K562 (cell line): ENCODE measurements around the gene DPT. TPM values are rescaled to one million over a fixed set of nuclear protein-coding genes. Genes with fewer than 3 reads are reported as not detected.

Experiments used
- ATAC-seq: fragments of 200-7000 bp; cut with Tn5 transposase; 3 replicates; pipeline ENCODE4 v1.9.1; 2020; ENCODE audit warnings: moderate library complexity
- BruUV-seq: library from RNA; stranded (reverse); fragments of 400-500 nt; replicated peaks from 2 replicates; lab custom pipeline; 2021; lab: Mats Ljungman, UMichigan
- CTCF ChIA-PET: fragments of 300-600 bp; formaldehyde crosslinking; extraction: SDS; loops from one replicate; lab custom pipeline; 2021; ENCODE audit warnings: low intra/inter-chr PET ratio; lab: Yijun Ruan, JAX
- POLR2A ChIA-PET: fragments of 300-600, 350-650 bp; sonication (Branson Sonifier 250); formaldehyde crosslinking; extraction: SDS; loops from one replicate; lab custom pipeline; 2021; ENCODE audit warnings: antibody characterized with exemption, inconsistent platforms; lab: Yijun Ruan, JAX
- DNase-seq, 4 experiments: peaks; one replicate each; pipeline versions ENCODE4 v3.0.0 to v3.0.0-alpha.2; 2011 to 2018; ENCODE audit warnings: low spot score in 3 of 4, mixed read lengths in 3 of 4; ENCODE audit errors: extremely low read depth in 1 of 4
- FAIRE-seq: peaks from 2 replicates; lab custom pipeline; 2011; peaks lifted over from hg19 to GRCh38; lab: Jason Lieb, UNC
- H2AFZ ChIP-seq: 2 replicates; pipeline ENCODE4 v1.6.0; 2011; ENCODE audit warnings: low read depth, low read length, control low read depth, inconsistent platforms
- H3K27ac ChIP-seq: fragments of 200-600 bp; 3 replicates; pipeline ENCODE4 v1.8.0; 2011; ENCODE audit warnings: low read depth, mild to moderate bottlenecking, control low read depth, inconsistent platforms, low read length, moderate library complexity, mixed read lengths; ENCODE audit errors: extremely low read depth
- H3K27me3 ChIP-seq, 2 experiments: fragments of 300-600 bp in 1 of 2; 2 replicates in 1 of 2; 3 replicates in 1 of 2; pipeline versions ENCODE4 v1.6.0 to v1.8.0; 2011; ENCODE audit warnings: inconsistent platforms in 2 of 2, low read length in 2 of 2, mild to moderate bottlenecking in 1 of 2, mixed read lengths in 1 of 2, moderate library complexity in 1 of 2; ENCODE audit not compliant: control insufficient read depth in 2 of 2, insufficient read depth in 2 of 2
- H3K36me3 ChIP-seq: fragments of 300-600 bp; 3 replicates; pipeline ENCODE4 v1.8.0; 2011; ENCODE audit warnings: mild to moderate bottlenecking, low read length, inconsistent platforms; ENCODE audit not compliant: control insufficient read depth, insufficient read depth
- H3K4me1 ChIP-seq, 2 experiments: fragments of 200-600 bp in 1 of 2; replicated peaks in 1 of 2; 2 replicates in 1 of 2; 3 replicates in 1 of 2; pipeline versions ENCODE4 v1.5.1 to v1.8.0; 2011; ENCODE audit warnings: inconsistent platforms in 2 of 2, low read length in 2 of 2, mild to moderate bottlenecking in 1 of 2, mixed read lengths in 1 of 2, moderate library complexity in 1 of 2; ENCODE audit not compliant: control insufficient read depth in 2 of 2, insufficient read depth in 2 of 2
- H3K4me2 ChIP-seq: 2 replicates; pipeline ENCODE4 v1.6.1; 2011; ENCODE audit warnings: low read length, control low read depth, inconsistent platforms, mixed read lengths; ENCODE audit not compliant: insufficient read depth
- H3K4me3 ChIP-seq: fragments of 200-600 bp; sonication (generic), shearing (Covaris generic); 2 replicates; pipeline ENCODE4 v1.5.1; 2016; ENCODE audit warnings: control low read depth, inconsistent platforms
- H3K79me2 ChIP-seq: fragments of 200-600 bp; 3 replicates; pipeline ENCODE4 v1.8.0; 2011; ENCODE audit warnings: low read length, inconsistent platforms; ENCODE audit not compliant: control insufficient read depth, insufficient read depth
- H3K9ac ChIP-seq, 2 experiments: 2 replicates each; pipeline versions ENCODE4 v1.6.0 to v1.6.1; 2011; ENCODE audit warnings: low read depth in 2 of 2, low read length in 2 of 2, control low read depth in 1 of 2, inconsistent platforms in 1 of 2, mild to moderate bottlenecking in 1 of 2, mixed read lengths in 1 of 2; ENCODE audit not compliant: insufficient read depth in 1 of 2
- H3K9me1 ChIP-seq: one replicate; pipeline ENCODE4 v1.6.0; 2011; ENCODE audit warnings: inconsistent platforms, mild to moderate bottlenecking, low read length, moderate library complexity; ENCODE audit not compliant: control insufficient read depth, insufficient read depth
- H3K9me3 ChIP-seq: replicated peaks from 2 replicates; pipeline ENCODE4 v1.5.1; 2011; ENCODE audit warnings: low read depth, low read length, inconsistent platforms; ENCODE audit not compliant: control insufficient read depth, insufficient read depth
- H4K20me1 ChIP-seq: replicated peaks from 2 replicates; pipeline ENCODE4 v1.6.1; 2011; ENCODE audit warnings: low read length, inconsistent platforms, mixed read lengths; ENCODE audit not compliant: control insufficient read depth, insufficient read depth
- CBFA2T2 ChIP-seq: fragments of 450-650 bp; conservative IDR thresholded peaks from 2 replicates; pipeline ENCODE4 v1.6.1; 2017; ENCODE audit warnings: mild to moderate bottlenecking
- CHD4 ChIP-seq: fragments of 200-600 bp; sonication (generic); IDR thresholded peaks from 3 replicates; pipeline ENCODE4 v1.6.1; 2012; ENCODE audit warnings: low read depth, mild to moderate bottlenecking, mixed read lengths, low read length, inconsistent platforms; ENCODE audit not compliant: insufficient read depth, insufficient replicate concordance, poor library complexity, severe bottlenecking
- ETV1 ChIP-seq: fragments of 450-650 bp; conservative IDR thresholded peaks from 2 replicates; pipeline ENCODE4 v1.6.1; 2016; ENCODE audit warnings: missing genetic modification characterization, control low read depth, low read depth, missing compliant biosample characterization
- POLR2G ChIP-seq: fragments of 200-400 bp; formaldehyde crosslinking; IDR thresholded peaks from 2 replicates; pipeline ENCODE4 v1.6.1; 2017; ENCODE audit warnings: low read depth, mild to moderate bottlenecking, antibody characterized with exemption, low read length, moderate library complexity
- RAD21 ChIP-seq, 2 experiments: fragments of 250-450 bp in 1 of 2; fragments of 450-650 bp in 1 of 2; sonication (Bioruptor Pico) in 1 of 2; formaldehyde crosslinking in 1 of 2; IDR thresholded peaks in 1 of 2; conservative IDR thresholded peaks in 1 of 2; 2 replicates each; pipeline versions ENCODE4 v1.4.0 to v1.8.0; 2020 to 2022; ENCODE audit warnings: mild to moderate bottlenecking in 2 of 2, moderate library complexity in 1 of 2
- RBM14 ChIP-seq: fragments of 200-400 bp; formaldehyde crosslinking; IDR thresholded peaks from 2 replicates; pipeline ENCODE4 v1.6.1; 2018; ENCODE audit warnings: low read depth, mild to moderate bottlenecking, low read length, moderate library complexity, borderline replicate concordance; ENCODE audit not compliant: insufficient read depth
- RBM34 ChIP-seq: fragments of 200-400 bp; formaldehyde crosslinking; IDR thresholded peaks from 2 replicates; pipeline ENCODE4 v1.6.1; 2018; ENCODE audit warnings: low read length, borderline replicate concordance; ENCODE audit not compliant: insufficient read depth
- SMARCA4 ChIP-seq: fragments of 450-650 bp; IDR thresholded peaks from 2 replicates; pipeline ENCODE4 v1.6.1; 2016
- SRSF7 ChIP-seq: fragments of 200-400 bp; formaldehyde crosslinking; optimal IDR thresholded peaks from 2 replicates; pipeline ENCODE3; 2017; ENCODE audit warnings: mild to moderate bottlenecking, low read depth, low read length
- TGIF2 ChIP-seq: sonication (generic); formaldehyde crosslinking; IDR thresholded peaks from 2 replicates; pipeline ENCODE4 v1.8.1; 2022; ENCODE audit warnings: mild to moderate bottlenecking, missing genetic modification reagents, moderate library complexity
- WHSC1 ChIP-seq: IDR thresholded peaks from one replicate; pipeline ENCODE4 v1.6.1; 2012; ENCODE audit warnings: low read length, control low read depth, inconsistent platforms
- ZNF668 ChIP-seq: fragments of 250-450 bp; sonication (Bioruptor Pico); IDR thresholded peaks from 2 replicates; pipeline ENCODE4 v1.8.0; 2022; ENCODE audit warnings: mild to moderate bottlenecking, inconsistent platforms
- ZNF717 ChIP-seq: fragments of 250-450 bp; sonication (Bioruptor Pico); IDR thresholded peaks from 2 replicates; pipeline ENCODE4 v1.5.0; 2021
- ZNF76 ChIP-seq: fragments of 250-450 bp; sonication (Bioruptor Pico); IDR thresholded peaks from 2 replicates; pipeline ENCODE4 v1.4.0; 2020; ENCODE audit warnings: mild to moderate bottlenecking, moderate library complexity, borderline replicate concordance
- WGBS: fragments of 100-300 bp; shearing (Covaris generic); methylation state at CpG from one replicate; pipeline ENCODE4 v1.1.6; 2016; ENCODE audit warnings: low coverage, mixed read lengths; ENCODE audit not compliant: insufficient coverage; ENCODE audit errors: missing lambda C conversion rate; 5-methylcytosine and 5-hydroxymethylcytosine counted together
- in situ Hi-C: fragments of 300-500 bp; cut with MboI; formaldehyde crosslinking; loops from 4 replicates; pipeline ENCODE4 v1.15.0; 2018; ENCODE audit warnings: inconsistent platforms, mixed read lengths
- intact Hi-C: fragments of 100-400 bp; cut with micrococcal nuclease; formaldehyde crosslinking; loops from 2 replicates; pipeline ENCODE4 v1.14.2; 2022
- polyA plus RNA-seq, 8 experiments: library from polyadenylated mRNA; depleted of rRNA in 4 of 8; stranded (reverse) in 5 of 8; unstranded in 3 of 8; fragments of >200 nt; fragmentation: Nextera tagmentation in 2 of 8; fragmentation: Illumina TruSeq in 1 of 8; extraction: Ambion mirVana in 2 of 8; extraction: Trizol in 1 of 8; gene quantifications; 2 replicates each; pipeline versions ENCODE4 v1.2.1 to v1.2.3, GENCODE V29; 2011 to 2014; ENCODE audit warnings: inconsistent platforms in 1 of 8, missing spikeins in 1 of 8
- total RNA-seq, 7 experiments: library from RNA; depleted of rRNA in 6 of 7; stranded (reverse); fragments of >200 nt in 6 of 7; fragmentation: Illumina TruSeq in 2 of 7; extraction: Trizol in 2 of 7; gene quantifications; 2 replicates each; pipeline versions ENCODE4 v1.2.1 to v1.2.3, GENCODE V29; 2011 to 2021; ENCODE audit warnings: low replicate concordance in 1 of 7
- TF ChIP-seq, protein P1 (sequence below): fragments of 150-350 bp; IDR thresholded peaks from 2 replicates; pipeline ENCODE4 v1.6.1; 2014; ENCODE audit warnings: low read depth, mild to moderate bottlenecking, low read length, borderline replicate concordance
- TF ChIP-seq, protein P2 (sequence below): IDR thresholded peaks from 3 replicates; pipeline ENCODE4 v1.6.1; 2011; ENCODE audit warnings: borderline replicate concordance, mild to moderate bottlenecking, moderate library complexity; ENCODE audit not compliant: insufficient read length; ENCODE audit errors: extremely low read depth

DPT gene
- total and polyA plus RNA-seq, 9 of the 15 experiments (the other 6 are each of a cell fraction or from before 2014, with no cell fraction given): not detected

DNA sequence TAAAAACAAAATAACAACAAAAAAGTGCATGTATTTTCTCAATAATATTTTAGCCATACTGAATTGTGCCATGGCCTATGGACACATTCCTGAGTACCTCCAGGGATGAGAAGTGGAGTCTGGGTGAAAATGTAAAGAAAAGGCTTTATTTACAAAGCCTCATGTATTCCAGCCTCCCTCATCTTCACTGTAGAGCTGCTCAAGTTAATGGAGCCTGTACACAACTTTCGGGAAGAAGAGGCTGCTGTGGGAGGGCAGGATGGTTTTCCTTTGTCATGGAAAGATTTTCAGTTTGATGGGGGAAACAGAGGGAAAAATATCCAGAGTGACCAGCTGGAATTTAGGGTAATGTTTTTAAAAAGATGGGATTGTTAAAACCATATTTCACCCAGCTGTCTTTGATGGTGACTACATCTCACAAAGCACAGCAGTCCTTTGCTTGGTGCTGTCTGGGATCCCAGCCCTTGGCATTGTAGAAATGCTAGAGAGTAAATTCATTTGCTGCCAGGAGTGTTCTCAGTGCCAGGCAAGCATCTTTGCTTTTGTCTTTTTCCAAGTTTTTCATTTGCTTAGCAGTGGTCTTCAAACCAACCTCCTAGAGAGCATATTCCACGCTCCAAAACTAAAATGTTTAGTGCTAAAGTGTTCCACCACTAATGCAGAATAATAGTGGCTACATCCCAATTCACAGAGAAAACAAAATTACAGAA is 54.9 kb downstream of the DPT start:
- no peaks in the 10 kb centered on the region for H3K4me1 ChIP-seq
- ChIA-PET POLR2A (no interaction called here), CTCF (no interaction called here)
- BruUV-seq: no TSS peak
- DNase-seq (no peak), FAIRE-seq (no peak), ATAC-seq (no peak)
- in situ Hi-C loops: no loop called here
- H3K4me2 ChIP-seq: no peak overlapping the region
- H3K27ac ChIP-seq: no peak overlapping the region
- H2AFZ ChIP-seq: no peak overlapping the region
- no peaks in the 10 kb centered on the region for H3K9me3 ChIP-seq
- H3K9ac ChIP-seq: no peak overlapping the region
- no peaks in the 10 kb centered on the region for H3K27me3 ChIP-seq
- H3K9me1 ChIP-seq: no peaks in the 10 kb centered on the region
- WGBS: 4% methylated on average over 2 of the region's 2 CpGs
- H3K79me2 ChIP-seq: no peaks in the 10 kb centered on the region
- no peak overlapping the region for H3K4me3 ChIP-seq
- no peaks in the 10 kb centered on the region for H4K20me1 ChIP-seq
- intact Hi-C loops: no loop called here
- no peaks in the 10 kb centered on the region for H3K36me3 ChIP-seq
- TF ChIP-seq RAD21 (CRISPR knock-in tag; conservative IDR thresholded peaks at IDR 0.05 in 1 of 2, IDR thresholded peaks at IDR 0.05 in 1 of 2): no peak
- TF ChIP-seq WHSC1: no peak
- no peak for TF ChIP-seq SRSF7
- no peak for TF ChIP-seq CHD4
- TF ChIP-seq ZNF668 (CRISPR knock-in tag): no peak
- no peak for TF ChIP-seq RBM14
- TF ChIP-seq CBFA2T2: no peak
- TF ChIP-seq, protein P1, sequence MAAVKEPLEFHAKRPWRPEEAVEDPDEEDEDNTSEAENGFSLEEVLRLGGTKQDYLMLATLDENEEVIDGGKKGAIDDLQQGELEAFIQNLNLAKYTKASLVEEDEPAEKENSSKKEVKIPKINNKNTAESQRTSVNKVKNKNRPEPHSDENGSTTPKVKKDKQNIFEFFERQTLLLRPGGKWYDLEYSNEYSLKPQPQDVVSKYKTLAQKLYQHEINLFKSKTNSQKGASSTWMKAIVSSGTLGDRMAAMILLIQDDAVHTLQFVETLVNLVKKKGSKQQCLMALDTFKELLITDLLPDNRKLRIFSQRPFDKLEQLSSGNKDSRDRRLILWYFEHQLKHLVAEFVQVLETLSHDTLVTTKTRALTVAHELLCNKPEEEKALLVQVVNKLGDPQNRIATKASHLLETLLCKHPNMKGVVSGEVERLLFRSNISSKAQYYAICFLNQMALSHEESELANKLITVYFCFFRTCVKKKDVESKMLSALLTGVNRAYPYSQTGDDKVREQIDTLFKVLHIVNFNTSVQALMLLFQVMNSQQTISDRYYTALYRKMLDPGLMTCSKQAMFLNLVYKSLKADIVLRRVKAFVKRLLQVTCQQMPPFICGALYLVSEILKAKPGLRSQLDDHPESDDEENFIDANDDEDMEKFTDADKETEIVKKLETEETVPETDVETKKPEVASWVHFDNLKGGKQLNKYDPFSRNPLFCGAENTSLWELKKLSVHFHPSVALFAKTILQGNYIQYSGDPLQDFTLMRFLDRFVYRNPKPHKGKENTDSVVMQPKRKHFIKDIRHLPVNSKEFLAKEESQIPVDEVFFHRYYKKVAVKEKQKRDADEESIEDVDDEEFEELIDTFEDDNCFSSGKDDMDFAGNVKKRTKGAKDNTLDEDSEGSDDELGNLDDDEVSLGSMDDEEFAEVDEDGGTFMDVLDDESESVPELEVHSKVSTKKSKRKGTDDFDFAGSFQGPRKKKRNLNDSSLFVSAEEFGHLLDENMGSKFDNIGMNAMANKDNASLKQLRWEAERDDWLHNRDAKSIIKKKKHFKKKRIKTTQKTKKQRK: no peak
- TF ChIP-seq, protein P2, sequence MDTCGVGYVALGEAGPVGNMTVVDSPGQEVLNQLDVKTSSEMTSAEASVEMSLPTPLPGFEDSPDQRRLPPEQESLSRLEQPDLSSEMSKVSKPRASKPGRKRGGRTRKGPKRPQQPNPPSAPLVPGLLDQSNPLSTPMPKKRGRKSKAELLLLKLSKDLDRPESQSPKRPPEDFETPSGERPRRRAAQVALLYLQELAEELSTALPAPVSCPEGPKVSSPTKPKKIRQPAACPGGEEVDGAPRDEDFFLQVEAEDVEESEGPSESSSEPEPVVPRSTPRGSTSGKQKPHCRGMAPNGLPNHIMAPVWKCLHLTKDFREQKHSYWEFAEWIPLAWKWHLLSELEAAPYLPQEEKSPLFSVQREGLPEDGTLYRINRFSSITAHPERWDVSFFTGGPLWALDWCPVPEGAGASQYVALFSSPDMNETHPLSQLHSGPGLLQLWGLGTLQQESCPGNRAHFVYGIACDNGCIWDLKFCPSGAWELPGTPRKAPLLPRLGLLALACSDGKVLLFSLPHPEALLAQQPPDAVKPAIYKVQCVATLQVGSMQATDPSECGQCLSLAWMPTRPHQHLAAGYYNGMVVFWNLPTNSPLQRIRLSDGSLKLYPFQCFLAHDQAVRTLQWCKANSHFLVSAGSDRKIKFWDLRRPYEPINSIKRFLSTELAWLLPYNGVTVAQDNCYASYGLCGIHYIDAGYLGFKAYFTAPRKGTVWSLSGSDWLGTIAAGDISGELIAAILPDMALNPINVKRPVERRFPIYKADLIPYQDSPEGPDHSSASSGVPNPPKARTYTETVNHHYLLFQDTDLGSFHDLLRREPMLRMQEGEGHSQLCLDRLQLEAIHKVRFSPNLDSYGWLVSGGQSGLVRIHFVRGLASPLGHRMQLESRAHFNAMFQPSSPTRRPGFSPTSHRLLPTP: no peak
- TF ChIP-seq POLR2G: no peak
- TF ChIP-seq ZNF76: no peak
- no peak for TF ChIP-seq SMARCA4
- TF ChIP-seq RBM34: no peak
- no peak for TF ChIP-seq ZNF717 (CRISPR knock-in tag)
- TF ChIP-seq TGIF2 (CRISPR knock-in tag): no peak
- no peak for TF ChIP-seq ETV1 (tag)
